Activated B cell treated with CpG ODN at 0.5 μM for 24 hours (primary cell): ENCODE data around the gene MPZL2. TPM values are rescaled to one million over a fixed set of nuclear protein-coding genes. Genes with fewer than 3 reads are reported as not detected.

Experiments
- ATAC-seq: fragments of 200-7000 bp; cut with Tn5 transposase; one replicate; pipeline ENCODE4 v1.10.0; 2021; ENCODE audit warnings: low read depth, mild to moderate bottlenecking, moderate library complexity
- CTCF ChIA-PET: fragments of 350-600 bp; sonication (Branson Sonifier 250); formaldehyde crosslinking; loops from one replicate; lab custom pipeline; 2021; ENCODE audit warnings: antibody characterized with exemption; lab: Charles Lee
- POLR2A ChIA-PET: fragments of 350-600 bp; sonication (Branson Sonifier 250); formaldehyde crosslinking; loops from one replicate; lab custom pipeline; 2021; ENCODE audit warnings: antibody characterized with exemption; lab: Charles Lee
- DNase-seq: peaks from one replicate; pipeline ENCODE4 v3.0.0; 2022
- H3K27ac Mint-ChIP-seq: one replicate; pipeline ENCODE4 v1.8.0; 2020; ENCODE audit warnings: mixed read lengths
- H3K27me3 Mint-ChIP-seq: one replicate; pipeline ENCODE4 v1.8.0; 2021; ENCODE audit warnings: mixed read lengths
- H3K36me3 Mint-ChIP-seq: one replicate; pipeline ENCODE4 v1.8.0; 2021; ENCODE audit warnings: low read depth, mixed read lengths
- H3K4me1 Mint-ChIP-seq: one replicate; pipeline ENCODE4 v1.8.0; 2021; ENCODE audit warnings: mixed read lengths
- H3K4me3 Mint-ChIP-seq: one replicate; pipeline ENCODE4 v1.8.0; 2020; ENCODE audit warnings: mild to moderate bottlenecking, mixed read lengths
- H3K9me3 Mint-ChIP-seq: one replicate; pipeline ENCODE4 v1.8.0; 2020; ENCODE audit warnings: mixed read lengths
- intact Hi-C: fragments of 100-400 bp; cut with micrococcal nuclease; formaldehyde crosslinking; loops from one replicate; pipeline ENCODE4 v1.15.1; 2024
- total RNA-seq: library from RNA; stranded (reverse); gene quantifications from 2 replicates; pipeline ENCODE4 v1.2.3, GENCODE V29; 2022
- TF ChIP-seq, protein P1 (sequence below): fragments of 200-600 bp; IDR thresholded peaks from one replicate; pipeline ENCODE4 v1.8.0; 2022; ENCODE audit warnings: antibody characterized with exemption, mild to moderate bottlenecking

Gene MPZL2
- total RNA-seq, 1 donor from 2014 or later = not detected

DNA sequence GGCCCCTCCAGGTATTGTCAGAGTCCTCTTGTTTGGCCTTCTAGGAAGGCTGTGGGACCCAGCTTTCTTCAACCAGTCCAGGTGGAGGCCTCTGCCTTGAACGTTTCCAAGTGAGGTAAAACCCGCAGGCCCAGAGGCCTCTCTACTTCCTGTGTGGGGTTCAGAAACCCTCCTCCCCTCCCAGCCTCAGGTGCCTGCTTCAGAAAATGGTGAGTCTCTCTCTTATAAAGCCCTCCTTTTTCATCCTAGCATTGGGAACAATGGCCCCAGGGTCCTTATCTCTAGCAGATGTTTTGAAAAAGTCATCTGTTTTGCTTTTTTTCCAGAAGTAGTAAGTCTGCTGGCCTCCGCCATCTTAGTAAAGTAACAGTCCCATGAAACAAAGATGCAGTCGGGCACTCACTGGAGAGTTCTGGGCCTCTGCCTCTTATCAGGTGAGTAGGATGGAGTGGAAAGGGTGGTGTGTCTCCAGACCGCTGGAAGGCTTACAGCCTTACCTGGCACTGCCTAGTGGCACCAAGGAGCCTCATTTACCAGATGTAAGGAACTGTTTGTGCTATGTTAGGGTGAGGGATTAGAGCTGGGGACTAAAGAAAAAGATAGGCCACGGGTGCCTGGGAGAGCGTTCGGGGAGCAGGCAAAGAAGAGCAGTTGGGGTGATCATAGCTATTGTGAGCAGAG is 40.6 kb upstream of the MPZL2 start, which contains the start of gene CD3E:
Gene CD3E (plus strand): TSS at position 163 of the 681 bp plus-strand sequence. CDS start 223 bp downstream, at position 386.
- no peak within 1 kb of the TSS for H3K27ac Mint-ChIP-seq
- H3K36me3 Mint-ChIP-seq = no peaks in the 10 kb centered on the region

DNA sequence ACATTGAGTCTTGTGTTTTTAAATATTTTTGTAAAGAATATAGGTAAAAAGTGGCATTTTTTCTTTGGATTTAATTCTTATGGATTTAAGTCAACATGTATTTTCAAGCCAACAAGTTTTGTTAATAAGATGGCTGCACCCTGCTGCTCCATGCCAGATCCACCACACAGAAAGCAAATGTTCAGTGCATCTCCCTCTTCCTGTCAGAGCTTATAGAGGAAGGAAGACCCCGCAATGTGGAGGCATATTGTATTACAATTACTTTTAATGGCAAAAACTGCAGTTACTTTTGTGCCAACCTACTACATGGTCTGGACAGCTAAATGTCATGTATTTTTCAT is 40.1 kb upstream of the MPZL2 start:
- Mint-ChIP-seq H3K36me3 (no peaks in the 10 kb centered on the region), H3K27ac (no peak overlapping the region), H3K4me1 (peaks cover 7% of the 10 kb centered on the region), H3K9me3 (no peaks in the 10 kb centered on the region), H3K27me3 (peaks cover 6% of the 10 kb centered on the region), H3K4me3 (no peak overlapping the region)
- CTCF ChIA-PET = interaction anchor here (2.5 kb wide), 1 partner anchor 8 kb away, joined by 9 read pairs; no protein-coding TSS in a partner anchor
- ATAC-seq = no peak
- TF ChIP-seq, protein P1, sequence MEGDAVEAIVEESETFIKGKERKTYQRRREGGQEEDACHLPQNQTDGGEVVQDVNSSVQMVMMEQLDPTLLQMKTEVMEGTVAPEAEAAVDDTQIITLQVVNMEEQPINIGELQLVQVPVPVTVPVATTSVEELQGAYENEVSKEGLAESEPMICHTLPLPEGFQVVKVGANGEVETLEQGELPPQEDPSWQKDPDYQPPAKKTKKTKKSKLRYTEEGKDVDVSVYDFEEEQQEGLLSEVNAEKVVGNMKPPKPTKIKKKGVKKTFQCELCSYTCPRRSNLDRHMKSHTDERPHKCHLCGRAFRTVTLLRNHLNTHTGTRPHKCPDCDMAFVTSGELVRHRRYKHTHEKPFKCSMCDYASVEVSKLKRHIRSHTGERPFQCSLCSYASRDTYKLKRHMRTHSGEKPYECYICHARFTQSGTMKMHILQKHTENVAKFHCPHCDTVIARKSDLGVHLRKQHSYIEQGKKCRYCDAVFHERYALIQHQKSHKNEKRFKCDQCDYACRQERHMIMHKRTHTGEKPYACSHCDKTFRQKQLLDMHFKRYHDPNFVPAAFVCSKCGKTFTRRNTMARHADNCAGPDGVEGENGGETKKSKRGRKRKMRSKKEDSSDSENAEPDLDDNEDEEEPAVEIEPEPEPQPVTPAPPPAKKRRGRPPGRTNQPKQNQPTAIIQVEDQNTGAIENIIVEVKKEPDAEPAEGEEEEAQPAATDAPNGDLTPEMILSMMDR = no peak
- intact Hi-C loops = no loop called here
- DNase-seq = no peak
- POLR2A ChIA-PET = no interaction called here

More for the DNA sequence above, 40.6 kb upstream of the MPZL2 start, which contains the start of gene CD3E:
- no peak for DNase-seq
- ATAC-seq = no peak
- TF ChIP-seq, protein P1 = no peak
- no peaks in the 10 kb centered on the region for H3K9me3 Mint-ChIP-seq
- no peak within 1 kb of the TSS for H3K4me3 Mint-ChIP-seq
- POLR2A ChIA-PET = no interaction called here
- peaks cover 7% of the 10 kb centered on the region for H3K4me1 Mint-ChIP-seq
- H3K27me3 Mint-ChIP-seq = peaks cover 6% of the 10 kb centered on the region
- CTCF ChIA-PET = interaction anchor here (2.5 kb wide), 1 partner anchor 9 kb away, joined by 9 read pairs; no protein-coding TSS in a partner anchor
- intact Hi-C loops = no loop called here

DNA sequence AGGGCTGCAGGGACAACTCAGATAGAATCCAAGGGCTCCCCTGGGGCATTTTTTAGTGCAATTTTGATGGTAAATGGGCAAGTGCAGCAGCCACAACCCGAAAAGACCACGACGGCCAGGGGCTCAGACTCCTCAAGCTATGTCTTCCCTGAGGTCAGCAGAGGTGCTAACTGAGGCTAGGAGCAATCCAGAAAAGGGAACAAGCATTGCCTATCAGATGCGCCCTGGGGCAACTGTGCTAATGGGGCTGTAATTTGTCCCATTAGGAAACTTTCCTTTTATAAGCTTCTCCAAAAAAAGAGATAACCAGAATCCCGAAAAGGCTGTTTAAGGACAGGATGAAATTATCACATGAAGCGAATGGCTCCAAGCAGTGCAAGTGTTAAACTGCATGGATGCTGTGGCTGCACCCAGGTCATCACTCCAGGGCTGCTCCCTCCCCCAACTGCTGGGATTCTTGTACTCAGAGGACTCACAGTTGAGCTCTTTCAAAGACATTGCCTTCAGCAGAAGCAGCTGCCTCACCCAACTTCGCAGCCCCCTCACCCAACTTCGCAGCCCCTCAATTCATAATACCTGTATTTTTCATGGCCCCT is 37.6 kb upstream of the MPZL2 start:
- Mint-ChIP-seq H3K4me3 (no peak overlapping the region), H3K36me3 (no peaks in the 10 kb centered on the region), H3K4me1 (peaks cover 7% of the 10 kb centered on the region), H3K27ac (no peak overlapping the region), H3K9me3 (no peaks in the 10 kb centered on the region), H3K27me3 (peaks cover 6% of the 10 kb centered on the region)
- TF ChIP-seq, protein P1 = no peak
- CTCF ChIA-PET = interaction anchor here (1.3 kb wide), 1 partner anchor 103 kb away, joined by 5 read pairs; no protein-coding TSS in a partner anchor
- DNase-seq (no peak), ATAC-seq (no peak)
- intact Hi-C loops = no loop called here
- POLR2A ChIA-PET = interaction anchor here (0.6 kb wide), 2 partner anchors 48 to 442 kb away, joined by 3 to 5 read pairs; no protein-coding TSS in a partner anchor

DNA sequence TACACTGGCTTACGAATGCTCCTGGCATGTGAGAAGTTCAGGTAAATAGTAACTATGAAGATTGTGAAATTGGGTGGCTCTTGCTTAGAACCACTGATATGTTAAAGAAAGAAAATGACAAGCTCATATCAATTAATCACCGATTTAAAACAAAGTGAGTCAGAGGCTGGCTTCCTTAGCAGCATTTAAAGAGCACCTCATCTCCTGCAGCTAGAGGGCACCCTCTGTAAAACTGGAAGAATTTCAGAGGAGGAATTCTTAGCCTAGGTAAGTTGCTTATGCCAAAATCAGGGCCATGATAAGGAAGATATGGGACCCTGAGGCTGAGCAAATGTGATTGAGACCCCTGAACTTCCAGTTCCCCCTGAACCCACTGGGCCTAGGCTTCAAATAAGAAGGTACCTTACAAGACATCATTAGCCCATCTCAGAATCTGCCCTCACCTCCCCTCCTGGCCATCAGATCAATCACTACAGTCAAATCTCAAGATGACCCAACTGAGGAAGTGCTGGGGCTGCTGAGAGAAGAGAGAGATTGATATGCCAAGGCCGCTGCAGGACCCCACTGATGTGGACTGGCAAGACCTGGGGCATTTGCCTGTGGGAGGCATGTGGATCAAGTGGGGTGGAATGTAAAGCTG is 31.8 kb upstream of the MPZL2 start:
- intact Hi-C loops = loop anchor here (1.0 kb wide), 2 partner anchors 57 to 192 kb away; no protein-coding TSS in a partner anchor
- Mint-ChIP-seq H3K27me3 (peaks cover 11% of the 10 kb centered on the region), H3K4me1 (no peaks in the 10 kb centered on the region), H3K27ac (no peak overlapping the region), H3K4me3 (no peak overlapping the region), H3K9me3 (no peaks in the 10 kb centered on the region), H3K36me3 (no peaks in the 10 kb centered on the region)
- DNase-seq = no peak
- CTCF ChIA-PET = interaction anchor here (0.7 to 2.1 kb wide), 23 partner anchors 9 to 480 kb away, joined by 3 to 22 read pairs (median 5); partner anchors contain the start of genes CD3E, MPZL2 and UBE4A
- TF ChIP-seq, protein P1 = peak; percentile 44
- peak; percentile 34 for ATAC-seq
- POLR2A ChIA-PET = interaction anchor here (0.8 to 1.4 kb wide), 2 partner anchors 58 to 63 kb away, joined by 3 read pairs; partner anchors contain the start of gene UBE4A
